NCI-H2171 treated with DMSO at 0.1 percent for 48 hours (cell line): ENCODE data around the gene DENND6A.
"Not testable (repeated sequence)": the region's sequence is repeated elsewhere in the genome, so short reads cannot be mapped to it uniquely, and the experiment has no call there.

Experiments used
- DNase-seq: peaks from one replicate; lab custom pipeline; 2025; lab: John Stamatoyannopoulos, UW

DENND6A gene

GRCh38 chr3:57692396-57693147 is at the start of gene DENND6A:
DENND6A (minus strand) TSS chr3:57693077; CDS start chr3:57693018, 59 bp downstream.
- peak; percentile 66 for DNase-seq

- no peak for DNase-seq
Observed at GRCh38 chr3:57740027-57740426, 47.1 kb upstream of the DENND6A start.

GRCh38 chr3:57738391-57738790 is 45.5 kb upstream of the DENND6A start:
- no peak for DNase-seq

- no peak for DNase-seq
Observed at GRCh38 chr3:57737840-57738239, 45.0 kb upstream of the DENND6A start.

- no peak for DNase-seq
Observed at GRCh38 chr3:57735405-57735804, 42.5 kb upstream of the DENND6A start.

- no peak for DNase-seq
Observed at GRCh38 chr3:57733790-57734189, 40.9 kb upstream of the DENND6A start.

- no peak for DNase-seq
Observed at GRCh38 chr3:57731311-57731710, 38.4 kb upstream of the DENND6A start.

- no peak for DNase-seq
Observed at GRCh38 chr3:57730682-57731081, 37.8 kb upstream of the DENND6A start.

- DNase-seq, result no peak
Observed at GRCh38 chr3:57729334-57730045, 36.6 kb upstream of the DENND6A start.

- DNase-seq, result no peak
Observed at GRCh38 chr3:57727106-57727505, 34.2 kb upstream of the DENND6A start.

GRCh38 chr3:57726397-57726796 is 33.5 kb upstream of the DENND6A start:
- DNase-seq, result no peak

- DNase-seq, result no peak
Observed at GRCh38 chr3:57718118-57718517, 25.2 kb upstream of the DENND6A start.

GRCh38 chr3:57717205-57717868 is 24.5 kb upstream of the DENND6A start:
- DNase-seq, result no peak

GRCh38 chr3:57715686-57716085 is 22.8 kb upstream of the DENND6A start:
- DNase-seq, result no peak

- DNase-seq, result no peak
Observed at GRCh38 chr3:57709559-57709958, 16.7 kb upstream of the DENND6A start.

- no peak for DNase-seq
Observed at GRCh38 chr3:57709031-57709430, 16.2 kb upstream of the DENND6A start.

GRCh38 chr3:57706462-57706861 is 13.6 kb upstream of the DENND6A start:
- DNase-seq, result no peak

GRCh38 chr3:57705351-57705750 is 12.5 kb upstream of the DENND6A start:
- not testable (repeated sequence) for DNase-seq

- no peak for DNase-seq
Observed at GRCh38 chr3:57701781-57702180, 8.9 kb upstream of the DENND6A start.

GRCh38 chr3:57700737-57701136 is 7.9 kb upstream of the DENND6A start:
- no peak for DNase-seq

GRCh38 chr3:57699591-57699990 is 6.7 kb upstream of the DENND6A start:
- DNase-seq, result no peak

GRCh38 chr3:57696801-57697321 is 4.0 kb upstream of the DENND6A start:
- no peak for DNase-seq

GRCh38 chr3:57694146-57694545 is 1.3 kb upstream of the DENND6A start:
- no peak for DNase-seq
